ENCODE data around the gene RASGRP4.
"Not testable (repeated sequence)": the region's sequence is repeated elsewhere in the genome, so short reads cannot be mapped to it uniquely, and the experiment has no call there.

The RASGRP4 gene

DNA sequence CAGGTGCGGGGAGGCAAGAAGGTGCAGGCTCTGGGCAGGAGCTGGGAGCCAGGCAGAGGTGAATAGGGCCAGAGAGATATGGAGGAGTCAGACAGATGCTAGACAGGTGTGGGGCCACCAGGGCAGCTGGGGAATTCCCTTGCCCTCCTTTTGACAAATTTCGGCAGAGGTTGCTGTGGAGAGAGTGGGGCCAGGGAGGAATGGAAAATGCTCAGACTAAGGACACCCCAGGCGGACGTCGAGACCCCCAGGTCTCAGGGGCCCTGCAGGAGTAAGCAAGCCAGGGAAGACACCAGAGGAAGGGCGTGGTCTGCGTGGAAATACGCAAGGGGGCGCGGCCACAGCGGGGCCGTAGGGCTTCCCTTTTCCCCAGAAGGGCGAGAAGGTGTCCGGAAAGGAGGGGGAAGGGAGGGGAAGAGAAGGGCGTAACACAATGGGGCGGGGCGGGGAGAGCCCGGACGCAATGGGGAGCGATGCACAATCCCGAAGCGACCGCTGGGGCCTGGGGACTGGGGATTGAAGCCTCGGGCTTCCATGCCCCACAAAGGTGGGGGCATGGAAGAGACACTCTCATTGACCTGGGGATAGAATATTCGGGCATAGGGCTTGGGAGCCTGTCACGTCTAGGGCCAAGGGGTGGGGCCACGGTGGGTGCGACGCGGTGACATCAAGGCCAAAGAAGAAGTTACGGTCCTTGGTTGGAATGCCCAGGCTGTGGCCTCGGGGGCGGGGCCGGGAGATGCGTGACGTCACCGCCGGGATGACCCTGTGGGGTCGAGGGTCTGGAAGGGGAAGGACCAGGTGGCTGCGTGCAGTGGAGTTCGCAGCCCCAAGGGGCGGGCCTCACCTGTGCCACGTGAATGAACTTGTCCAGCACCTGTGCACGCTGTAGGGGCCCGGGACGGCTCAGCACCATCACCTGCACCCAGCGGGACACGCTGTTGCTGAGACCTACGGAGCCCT lies 8.2 kb downstream of the RASGRP4 start:
- 7 to 8% methylated on average over 49 of the region's 49 CpGs for whole genome bisulfite sequencing, 2 experiments
- Histone ChIP-seq H3K4me3 (ENCODE audit: insufficient read depth, low read depth, low read length) (peak overlapping the region; percentile 44), H3K27me3 (ENCODE audit: control insufficient read depth, insufficient read depth, low read length, poor library complexity, severe bottlenecking) (peaks cover 12% of the 10 kb centered on the region), H3K4me1 (ENCODE audit: control insufficient read depth, insufficient read depth, low read length) (peaks cover 3% of the 10 kb centered on the region), H3K36me3 (ENCODE audit: control insufficient read depth, insufficient read depth, low read length) (no peaks in the 10 kb centered on the region), H3K9me3 (ENCODE audit: control insufficient read depth, low read length) (no peaks in the 10 kb centered on the region), H3K27ac (ENCODE audit: insufficient read depth, low read depth, low read length, poor library complexity, severe bottlenecking) (no peak overlapping the region)

DNA sequence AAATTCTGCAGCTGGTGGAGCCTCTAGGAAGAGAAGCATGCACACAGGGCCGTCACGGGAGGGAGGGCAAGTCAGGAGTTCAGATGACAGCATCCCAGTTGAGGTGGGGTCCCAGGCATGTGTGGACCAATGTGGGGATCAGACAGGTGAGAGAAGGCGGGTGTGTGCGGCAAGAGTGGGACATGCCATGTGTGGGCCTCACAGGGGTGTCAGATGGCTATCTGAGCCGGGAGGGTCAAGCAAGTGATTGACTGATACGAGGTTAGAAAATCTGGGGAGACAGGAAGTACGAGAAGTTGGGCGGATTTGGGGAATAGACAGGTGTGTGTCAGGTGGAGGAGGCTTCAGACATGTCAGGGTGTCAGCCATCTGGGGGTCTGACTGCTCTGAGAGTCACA lies 8.9 kb downstream of the RASGRP4 start:
- 90 to 91% methylated on average over 8 of the region's 8 CpGs for WGBS, 2 experiments
- no peaks in the 10 kb centered on the region for H3K36me3 ChIP-seq (ENCODE audit: control insufficient read depth, insufficient read depth, low read length)

DNA sequence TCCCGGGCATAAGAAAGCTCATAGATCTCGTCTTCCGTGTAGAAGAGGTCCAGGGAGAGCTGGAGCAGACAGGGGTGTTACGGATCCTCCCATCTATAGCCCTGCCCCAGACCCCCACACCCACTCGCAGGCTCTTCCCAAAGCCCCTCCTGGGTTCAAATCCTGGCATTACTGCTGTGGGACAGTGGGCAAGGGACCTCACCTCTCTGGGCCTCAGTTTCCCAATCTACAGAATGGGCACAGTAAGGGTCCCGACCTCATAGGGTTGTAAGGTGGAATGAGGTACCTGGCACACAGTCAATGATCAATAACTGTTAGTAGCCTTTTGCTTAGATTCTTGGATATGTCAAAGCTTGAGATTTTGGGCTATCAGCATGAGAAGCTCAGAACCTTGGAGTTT lies 12.6 kb downstream of the RASGRP4 start:
- peaks cover 5% of the 10 kb centered on the region for H3K4me1 ChIP-seq (ENCODE audit: control insufficient read depth, insufficient read depth, low read length)
- no peak overlapping the region for H3K4me3 ChIP-seq (ENCODE audit: insufficient read depth, low read depth, low read length)
- H3K9me3 ChIP-seq (ENCODE audit: control insufficient read depth, low read length), result no peaks in the 10 kb centered on the region
- H3K27me3 ChIP-seq (ENCODE audit: control insufficient read depth, insufficient read depth, low read length, poor library complexity, severe bottlenecking), result peaks cover 5% of the 10 kb centered on the region
- H3K27ac ChIP-seq (ENCODE audit: insufficient read depth, low read depth, low read length, poor library complexity, severe bottlenecking), result no peak overlapping the region
- H3K36me3 ChIP-seq (ENCODE audit: control insufficient read depth, insufficient read depth, low read length), result no peaks in the 10 kb centered on the region
- 93 to 95% methylated on average over 6 of the region's 6 CpGs for WGBS, 2 experiments

More for the DNA sequence above, 8.9 kb downstream of the RASGRP4 start:
- H3K9me3 ChIP-seq (ENCODE audit: control insufficient read depth, low read length), result no peaks in the 10 kb centered on the region
- peak overlapping the region; percentile 44 for H3K4me3 ChIP-seq (ENCODE audit: insufficient read depth, low read depth, low read length)
- H3K27ac ChIP-seq (ENCODE audit: insufficient read depth, low read depth, low read length, poor library complexity, severe bottlenecking), result no peak overlapping the region
- peaks cover 5% of the 10 kb centered on the region for H3K4me1 ChIP-seq (ENCODE audit: control insufficient read depth, insufficient read depth, low read length)
- peaks cover 12% of the 10 kb centered on the region for H3K27me3 ChIP-seq (ENCODE audit: control insufficient read depth, insufficient read depth, low read length, poor library complexity, severe bottlenecking)

DNA sequence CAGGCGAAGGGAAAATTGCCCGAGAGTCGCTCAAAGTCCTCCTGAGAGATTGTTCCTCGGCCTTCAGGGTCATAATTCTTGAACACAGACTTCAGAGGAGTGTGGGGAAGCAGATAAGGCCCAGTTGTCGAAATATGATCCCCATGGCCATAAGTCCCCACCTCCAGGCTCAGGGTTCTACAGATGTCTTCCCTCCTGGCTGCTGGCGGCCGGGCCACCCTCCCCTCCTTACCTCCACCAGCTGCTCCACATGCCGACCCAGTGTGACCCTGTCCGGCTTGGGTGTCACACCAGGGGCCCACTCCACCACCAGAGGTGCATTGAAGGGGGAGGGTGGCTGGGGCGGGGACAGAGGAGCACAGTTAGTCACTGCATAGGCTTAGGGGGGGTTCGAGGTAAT lies 13.1 kb downstream of the RASGRP4 start:
- Histone ChIP-seq H3K4me1 (ENCODE audit: control insufficient read depth, insufficient read depth, low read length) (peaks cover 5% of the 10 kb centered on the region), H3K4me3 (ENCODE audit: insufficient read depth, low read depth, low read length) (no peak overlapping the region), H3K9me3 (ENCODE audit: control insufficient read depth, low read length) (no peaks in the 10 kb centered on the region), H3K27ac (ENCODE audit: insufficient read depth, low read depth, low read length, poor library complexity, severe bottlenecking) (no peak overlapping the region), H3K36me3 (ENCODE audit: control insufficient read depth, insufficient read depth, low read length) (no peaks in the 10 kb centered on the region), H3K27me3 (ENCODE audit: control insufficient read depth, insufficient read depth, low read length, poor library complexity, severe bottlenecking) (peaks cover under 1% of the 10 kb centered on the region)
- 87 to 88% methylated on average over 11 of the region's 11 CpGs for WGBS, 2 experiments

DNA sequence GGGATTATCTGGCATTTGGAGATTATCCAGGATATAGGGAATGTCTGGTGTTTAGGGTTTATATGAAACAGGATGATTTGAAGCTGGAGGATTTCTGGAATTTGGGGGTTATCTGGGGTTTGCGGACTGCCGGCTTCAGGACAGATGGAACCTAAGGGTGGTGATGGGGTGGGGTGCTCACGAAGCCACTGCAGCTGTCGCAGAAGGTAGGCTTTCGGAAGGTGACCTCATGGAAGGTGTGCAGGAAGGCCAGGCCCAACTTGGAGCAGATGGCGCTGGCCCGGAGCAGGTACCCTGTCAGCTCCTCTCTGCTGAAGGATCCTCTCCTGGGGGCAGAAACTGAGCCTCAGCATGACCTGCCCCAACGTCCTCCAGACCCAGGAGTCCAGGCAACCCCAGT lies 13.5 kb downstream of the RASGRP4 start:
- Histone ChIP-seq H3K4me3 (ENCODE audit: insufficient read depth, low read depth, low read length) (no peak overlapping the region), H3K27ac (ENCODE audit: insufficient read depth, low read depth, low read length, poor library complexity, severe bottlenecking) (no peak overlapping the region), H3K9me3 (ENCODE audit: control insufficient read depth, low read length) (no peaks in the 10 kb centered on the region), H3K36me3 (ENCODE audit: control insufficient read depth, insufficient read depth, low read length) (no peaks in the 10 kb centered on the region), H3K27me3 (ENCODE audit: control insufficient read depth, insufficient read depth, low read length, poor library complexity, severe bottlenecking) (no peaks in the 10 kb centered on the region), H3K4me1 (ENCODE audit: control insufficient read depth, insufficient read depth, low read length) (peaks cover 5% of the 10 kb centered on the region)
- WGBS, 2 experiments, result 95 to 96% methylated on average over 8 of the region's 8 CpGs

DNA sequence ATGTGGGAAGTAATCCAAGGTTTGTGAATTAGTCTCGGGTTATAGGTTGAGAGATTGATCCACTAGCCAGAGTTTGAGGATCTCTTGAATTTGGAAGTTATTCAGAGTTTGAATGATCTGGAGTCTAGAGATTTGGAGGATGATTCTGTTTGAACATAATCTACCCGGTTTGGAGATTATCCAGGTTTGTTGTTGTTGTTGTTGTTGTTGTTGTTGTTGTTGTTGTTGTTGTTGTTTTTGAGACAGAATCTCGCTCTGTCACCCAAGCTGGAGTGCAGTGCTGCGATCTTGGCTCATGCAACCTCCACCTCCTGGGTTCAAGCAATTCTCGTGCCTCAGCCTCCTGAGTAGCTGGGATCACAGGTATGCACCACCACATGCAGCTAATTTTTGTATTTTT lies 14.1 kb downstream of the RASGRP4 start:
- not testable (repeated sequence) for H3K27me3 ChIP-seq (ENCODE audit: control insufficient read depth, insufficient read depth, low read length, poor library complexity, severe bottlenecking); H3K4me3 ChIP-seq (ENCODE audit: insufficient read depth, low read depth, low read length); H3K36me3 ChIP-seq (ENCODE audit: control insufficient read depth, insufficient read depth, low read length); H3K9me3 ChIP-seq (ENCODE audit: control insufficient read depth, low read length); H3K4me1 ChIP-seq (ENCODE audit: control insufficient read depth, insufficient read depth, low read length); H3K27ac ChIP-seq (ENCODE audit: insufficient read depth, low read depth, low read length, poor library complexity, severe bottlenecking)
- WGBS, 2 experiments, result 93 to 95% methylated on average over 5 of the region's 5 CpGs

DNA sequence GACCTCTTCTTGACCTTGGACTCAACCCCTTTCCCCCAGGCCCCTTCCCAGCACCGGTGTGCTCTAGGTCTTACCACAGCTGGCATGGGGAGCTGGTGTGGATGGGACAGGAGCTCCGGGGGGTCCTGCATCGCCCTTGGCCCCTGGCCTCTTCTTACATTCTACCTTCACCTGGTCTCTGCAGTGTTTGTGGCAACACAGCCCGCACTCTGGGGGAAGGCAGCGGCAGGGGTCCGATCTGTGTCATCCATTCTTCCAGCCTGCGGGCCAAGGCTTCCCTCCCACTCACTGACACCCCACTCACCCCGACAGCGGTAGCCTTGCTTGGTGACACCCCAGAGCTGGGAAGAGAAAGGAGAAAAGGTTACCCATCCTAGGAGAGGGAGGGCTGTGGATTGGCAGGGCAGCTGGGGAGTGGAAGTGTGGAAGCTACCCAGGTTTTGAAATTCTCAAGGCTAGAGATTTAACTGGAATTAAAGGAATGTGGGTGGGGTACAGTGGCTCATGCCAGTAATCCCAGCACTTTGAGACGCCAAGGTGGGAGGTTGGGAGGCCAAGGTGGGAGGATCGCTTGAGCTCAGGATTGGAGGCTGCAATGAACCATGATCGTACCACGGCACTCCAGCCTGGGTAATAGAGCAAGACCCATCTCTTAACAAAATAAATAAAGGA lies 14.8 kb downstream of the RASGRP4 start:
- Histone ChIP-seq H3K36me3 (ENCODE audit: control insufficient read depth, insufficient read depth, low read length) (no peaks in the 10 kb centered on the region), H3K9me3 (ENCODE audit: control insufficient read depth, low read length) (no peaks in the 10 kb centered on the region), H3K4me3 (ENCODE audit: insufficient read depth, low read depth, low read length) (no peak overlapping the region), H3K27ac (ENCODE audit: insufficient read depth, low read depth, low read length, poor library complexity, severe bottlenecking) (no peak overlapping the region), H3K27me3 (ENCODE audit: control insufficient read depth, insufficient read depth, low read length, poor library complexity, severe bottlenecking) (no peaks in the 10 kb centered on the region), H3K4me1 (ENCODE audit: control insufficient read depth, insufficient read depth, low read length) (peaks cover 5% of the 10 kb centered on the region)
- 91 to 92% methylated on average over 12 to 13 of the region's 13 CpGs for WGBS, 2 experiments

DNA sequence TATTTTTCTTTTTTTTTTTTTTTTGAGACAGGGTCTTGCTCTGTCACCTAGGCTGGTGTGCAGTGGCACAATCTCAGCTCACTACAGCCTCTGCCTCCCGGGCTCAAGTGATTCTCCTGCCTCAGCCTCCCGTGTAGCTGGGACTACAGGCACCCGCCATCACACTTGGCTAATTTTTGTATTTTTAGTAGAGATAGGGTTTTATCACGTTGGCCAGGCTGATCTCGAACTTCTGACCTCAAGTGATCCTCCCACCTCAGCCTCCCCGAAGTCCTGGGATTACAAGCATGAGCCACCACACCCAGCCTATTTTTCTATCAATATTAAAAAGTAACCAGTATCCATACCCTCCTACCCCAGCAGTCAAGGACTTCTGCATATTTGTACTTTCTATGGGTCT lies 15.6 kb downstream of the RASGRP4 start:
- 89 to 92% methylated on average over 6 of the region's 6 CpGs for WGBS, 2 experiments
- not testable (repeated sequence) for H3K27ac ChIP-seq (ENCODE audit: insufficient read depth, low read depth, low read length, poor library complexity, severe bottlenecking); H3K27me3 ChIP-seq (ENCODE audit: control insufficient read depth, insufficient read depth, low read length, poor library complexity, severe bottlenecking); H3K4me1 ChIP-seq (ENCODE audit: control insufficient read depth, insufficient read depth, low read length); H3K4me3 ChIP-seq (ENCODE audit: insufficient read depth, low read depth, low read length); H3K36me3 ChIP-seq (ENCODE audit: control insufficient read depth, insufficient read depth, low read length); H3K9me3 ChIP-seq (ENCODE audit: control insufficient read depth, low read length)

DNA sequence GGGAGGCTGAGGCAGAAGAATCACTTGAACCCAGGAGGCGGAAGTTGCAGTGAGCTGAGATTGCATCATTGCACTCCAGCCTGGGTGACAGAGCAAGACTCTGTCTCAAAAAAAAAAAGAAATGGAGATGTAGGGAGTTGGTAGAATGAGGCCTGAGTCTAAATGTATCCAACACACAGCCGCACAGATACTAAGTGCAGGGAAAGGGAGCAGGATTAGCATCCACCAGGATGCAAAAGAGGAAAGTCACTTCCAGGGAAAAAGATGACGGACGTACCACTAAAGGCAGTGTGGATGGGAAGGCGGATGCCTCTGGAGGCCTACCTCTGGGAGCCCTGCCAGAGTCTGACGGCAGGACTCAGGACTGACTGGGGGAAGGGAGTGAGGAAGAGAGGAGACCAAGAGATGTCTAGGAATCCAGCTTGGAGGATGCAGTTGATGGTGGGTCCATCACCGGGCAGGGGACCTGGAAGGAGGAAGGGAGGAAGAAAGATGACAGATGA lies 16.3 kb downstream of the RASGRP4 start:
- Histone ChIP-seq H3K4me1 (ENCODE audit: control insufficient read depth, insufficient read depth, low read length) (peaks cover 5% of the 10 kb centered on the region), H3K9me3 (ENCODE audit: control insufficient read depth, low read length) (no peaks in the 10 kb centered on the region), H3K36me3 (ENCODE audit: control insufficient read depth, insufficient read depth, low read length) (no peaks in the 10 kb centered on the region), H3K27me3 (ENCODE audit: control insufficient read depth, insufficient read depth, low read length, poor library complexity, severe bottlenecking) (no peaks in the 10 kb centered on the region), H3K27ac (ENCODE audit: insufficient read depth, low read depth, low read length, poor library complexity, severe bottlenecking) (no peak overlapping the region), H3K4me3 (ENCODE audit: insufficient read depth, low read depth, low read length) (no peak overlapping the region)
- 91 to 92% methylated on average over 7 of the region's 7 CpGs for WGBS, 2 experiments

DNA sequence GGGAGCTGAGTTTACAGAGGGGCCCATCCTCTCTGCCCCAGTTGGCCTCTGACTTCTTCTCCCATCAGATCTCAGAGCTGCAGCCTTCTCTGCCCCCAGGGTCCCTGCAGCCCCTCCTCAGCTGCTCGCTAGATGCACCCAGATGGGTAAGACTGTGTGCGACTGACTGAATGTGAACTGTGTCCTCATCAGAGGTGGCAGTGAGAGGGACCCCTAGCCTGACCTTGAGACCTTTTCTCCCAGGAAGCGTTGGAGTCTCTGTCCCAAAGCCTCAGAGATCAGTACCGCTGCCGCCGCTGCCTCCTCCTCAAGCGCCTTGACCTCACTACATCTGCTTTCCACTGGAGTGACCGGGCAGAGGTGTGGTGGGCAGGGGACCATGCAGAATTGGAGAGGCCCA lies 20.7 kb downstream of the RASGRP4 start:
- Histone ChIP-seq H3K4me1 (ENCODE audit: control insufficient read depth, insufficient read depth, low read length) (no peaks in the 10 kb centered on the region), H3K27me3 (ENCODE audit: control insufficient read depth, insufficient read depth, low read length, poor library complexity, severe bottlenecking) (peaks cover 14% of the 10 kb centered on the region), H3K36me3 (ENCODE audit: control insufficient read depth, insufficient read depth, low read length) (no peaks in the 10 kb centered on the region), H3K9me3 (ENCODE audit: control insufficient read depth, low read length) (no peaks in the 10 kb centered on the region), H3K4me3 (ENCODE audit: insufficient read depth, low read depth, low read length) (no peak overlapping the region), H3K27ac (ENCODE audit: insufficient read depth, low read depth, low read length, poor library complexity, severe bottlenecking) (no peak overlapping the region)
- 95% methylated on average over 8 of the region's 8 CpGs for WGBS, 2 experiments
